ENCODE results near the gene PRKN.

The PRKN gene

DNA sequence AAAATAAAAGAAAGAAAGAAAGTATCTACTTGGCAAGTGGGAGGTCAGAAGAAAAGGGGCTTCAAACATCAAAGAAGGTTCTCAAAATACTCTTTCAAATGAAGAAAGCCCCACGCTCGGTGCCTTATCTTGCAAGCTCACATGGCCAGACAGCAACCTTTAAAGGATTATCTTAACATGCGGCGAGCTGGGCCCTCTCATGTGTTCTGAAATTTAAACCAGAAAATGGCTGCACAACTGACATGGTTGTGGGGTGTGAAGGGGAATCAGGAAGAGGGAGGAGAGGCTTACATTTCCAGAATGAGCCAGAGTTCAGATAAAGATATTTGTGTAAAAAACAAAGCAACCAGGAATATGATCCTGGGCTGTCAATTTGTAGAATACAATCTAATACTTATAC lies 363.1 kb downstream of the PRKN start:
- DNase-seq: no peak

GRCh38 chr6:162363757-162364156 lies 363.8 kb downstream of the PRKN start:
- no peak for DNase-seq

GRCh38 chr6:162360901-162361567 lies 366.5 kb downstream of the PRKN start:
- DNase-seq: no peak

GRCh38 chr6:162358625-162359024 lies 368.9 kb downstream of the PRKN start:
- no peak for DNase-seq

DNA sequence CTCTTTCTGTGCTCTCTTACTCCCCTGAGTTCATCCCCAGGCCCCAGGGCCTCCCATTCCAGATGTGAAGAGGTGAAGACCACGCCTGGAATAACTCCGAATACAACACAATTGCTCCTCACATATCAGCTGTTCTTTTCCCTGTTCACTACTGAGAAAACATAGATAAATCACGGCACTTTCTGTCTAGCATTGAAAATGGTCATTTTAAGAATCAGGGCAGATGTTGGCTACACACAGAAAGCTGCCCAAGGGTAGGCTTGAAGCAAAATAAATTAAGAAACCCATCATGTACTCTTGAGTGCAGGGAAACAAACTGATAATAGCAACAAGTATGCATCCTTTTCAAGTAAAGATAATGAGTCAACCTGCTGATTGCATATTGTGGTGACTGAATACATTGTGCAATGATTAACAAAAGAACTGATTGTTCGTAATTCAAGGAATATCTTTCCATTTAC lies 382.5 kb downstream of the PRKN start:
- DNase-seq: no peak

DNA sequence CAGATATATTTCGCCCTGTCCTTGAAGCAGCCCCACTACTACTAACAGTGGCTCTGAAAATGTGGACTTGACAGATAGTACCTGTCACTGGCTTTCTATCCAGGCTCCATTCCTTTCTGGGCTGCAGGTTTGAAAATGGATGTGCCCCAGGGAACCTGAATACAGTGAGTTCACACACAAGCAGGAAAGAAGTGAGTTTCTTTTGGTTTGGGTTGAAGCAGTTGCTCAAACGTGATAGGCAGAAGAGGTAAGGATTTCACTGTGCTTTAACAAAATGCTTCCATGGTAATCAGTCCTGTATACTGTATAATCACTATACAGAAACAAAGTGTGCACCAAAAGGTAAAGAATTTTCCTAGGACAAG lies 382.9 kb downstream of the PRKN start:
- DNase-seq: no peak

GRCh38 chr6:162343936-162344645 lies 383.5 kb downstream of the PRKN start:
- DNase-seq: no peak

GRCh38 chr6:162343198-162343935 lies 384.2 kb downstream of the PRKN start:
- DNase-seq: no peak

DNA sequence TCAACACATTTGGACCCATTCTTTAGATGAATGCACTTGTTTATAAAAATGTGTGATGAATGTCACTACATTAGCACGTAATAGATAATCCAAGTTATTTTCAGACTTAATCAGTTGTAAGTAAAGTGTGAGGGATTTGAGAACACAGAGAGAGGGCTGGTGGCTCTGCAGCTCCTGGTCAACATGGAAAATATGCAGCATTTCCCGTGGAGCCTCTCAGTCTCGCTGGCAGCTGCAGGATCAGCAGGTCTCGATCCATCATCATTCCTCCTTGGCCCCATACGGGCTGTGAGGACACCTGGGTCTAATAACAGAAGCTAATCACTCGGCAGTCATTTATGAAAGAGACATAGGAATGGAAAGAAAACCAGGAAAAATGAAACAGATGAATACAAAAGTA lies 390.2 kb downstream of the PRKN start:
- DNase-seq: no peak

DNA sequence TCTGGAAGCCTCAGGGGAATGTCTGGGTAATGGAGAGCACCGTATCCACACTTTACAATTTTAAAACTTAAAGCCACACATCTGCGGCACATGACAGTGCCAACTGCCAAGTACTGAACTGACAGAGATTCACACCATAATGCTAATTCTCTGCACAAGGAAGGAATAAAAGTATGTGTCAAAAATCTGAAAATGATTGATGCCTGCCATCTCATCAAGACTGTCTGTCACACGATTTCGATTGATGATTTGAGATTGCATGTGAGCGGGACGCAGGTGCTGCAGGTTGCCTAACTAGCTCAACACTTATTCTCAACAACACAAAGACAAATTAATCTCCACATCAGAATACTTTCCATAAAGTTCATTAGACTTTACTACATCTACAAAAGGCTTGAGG lies 391.2 kb downstream of the PRKN start:
- DNase-seq: no peak

DNA sequence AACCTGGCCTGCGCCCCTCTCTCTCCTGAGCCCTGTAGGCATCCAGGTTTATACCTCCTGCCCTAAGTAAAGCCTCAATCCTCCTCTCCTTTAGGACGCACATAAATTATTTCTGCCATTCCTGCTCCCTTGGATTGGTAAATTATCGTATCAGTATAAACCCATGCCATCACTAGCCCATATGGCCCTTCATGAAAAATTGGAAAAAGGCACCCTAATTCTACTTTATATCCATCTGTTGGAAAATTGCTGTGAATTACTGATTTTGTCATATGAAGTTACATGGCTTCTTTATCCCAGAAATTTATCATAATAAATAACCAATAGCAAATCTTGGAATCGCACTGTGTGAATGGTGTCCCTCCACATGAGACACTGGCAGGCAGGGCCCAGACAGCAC lies 395.2 kb downstream of the PRKN start:
- DNase-seq: no peak

DNA sequence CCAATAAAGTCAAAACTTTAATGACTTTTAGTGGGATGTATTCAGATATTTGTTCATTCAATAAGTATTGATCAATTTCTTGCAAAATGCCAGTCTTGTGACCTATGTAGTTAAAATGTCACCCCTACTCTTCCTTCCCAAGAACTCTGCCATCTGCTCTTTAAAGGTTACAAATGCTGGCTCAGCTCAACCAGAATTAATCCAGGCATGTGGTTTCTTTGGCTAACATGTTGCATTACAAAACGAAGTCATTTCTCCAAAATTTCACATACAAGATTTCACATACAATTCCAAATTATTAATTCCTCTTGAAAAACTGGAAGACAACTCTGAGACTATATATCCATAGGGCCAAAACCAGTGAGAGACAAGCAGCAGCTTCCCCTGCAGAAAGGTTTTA lies 395.7 kb downstream of the PRKN start:
- DNase-seq: no peak

DNA sequence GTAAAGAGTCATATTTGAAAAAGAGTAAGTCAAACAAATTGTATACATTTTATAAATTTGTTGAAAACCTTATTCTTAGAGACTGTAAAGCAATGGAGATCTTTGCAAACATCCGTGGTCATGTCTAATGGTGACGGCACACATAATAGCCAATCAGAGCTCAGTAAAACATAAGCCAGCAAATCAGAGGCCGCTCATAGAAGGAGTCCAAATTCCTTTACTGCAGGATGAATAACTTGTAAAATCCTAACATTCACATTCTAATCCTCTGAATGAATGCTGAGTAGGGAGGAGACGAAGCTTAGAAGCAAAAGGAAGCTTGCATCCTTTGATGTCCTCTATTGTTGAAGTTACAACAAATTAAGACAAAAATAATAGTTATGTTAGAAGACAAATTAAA lies 401.7 kb downstream of the PRKN start:
- DNase-seq: no peak

GRCh38 chr6:162325051-162325450 lies 402.5 kb downstream of the PRKN start:
- DNase-seq: no peak

DNA sequence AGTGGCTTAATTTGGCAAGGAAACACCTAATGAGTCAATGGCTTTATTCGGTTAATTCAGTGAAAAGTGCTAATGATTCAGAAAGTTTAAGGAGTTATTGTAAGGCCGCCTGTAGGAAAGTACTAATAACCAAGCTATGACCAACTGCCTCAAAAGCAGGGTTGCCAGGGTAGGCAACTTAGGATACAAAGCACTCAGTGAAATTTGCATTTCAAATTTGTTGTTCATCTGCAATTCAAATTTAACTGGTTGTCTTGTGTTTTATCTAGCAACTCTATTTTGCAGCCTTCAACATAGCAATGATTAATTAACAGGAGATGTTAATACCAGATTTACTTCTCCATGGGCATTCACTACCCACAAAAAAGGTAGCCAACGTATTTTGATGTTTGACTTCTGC lies 412.3 kb downstream of the PRKN start:
- no peak for DNase-seq

- no peak for DNase-seq
These were observed 413.5 kb downstream of the PRKN start for GRCh38 chr6:162313922-162314660.

- DNase-seq: no peak
These were observed 419.7 kb downstream of the PRKN start for GRCh38 chr6:162307865-162308264.

DNA sequence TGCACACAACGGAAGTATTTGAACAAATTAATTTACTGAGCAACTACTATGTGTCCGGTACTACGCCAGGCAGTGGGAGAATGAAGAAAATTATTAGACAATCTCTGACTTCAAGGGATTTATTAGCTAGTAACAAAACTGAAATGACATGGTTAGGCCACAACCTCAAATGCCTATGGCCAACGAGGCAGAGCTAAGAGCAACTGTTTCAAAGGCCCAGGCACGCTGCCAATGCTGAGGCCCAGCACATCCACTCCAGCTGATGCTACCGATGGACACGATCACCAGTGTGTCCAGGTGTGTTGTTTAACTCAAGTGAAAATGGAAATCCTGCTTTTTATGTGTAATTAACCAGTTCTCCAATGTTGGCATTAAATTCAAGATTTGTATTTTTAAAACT lies 420.9 kb downstream of the PRKN start:
- DNase-seq: no peak

DNA sequence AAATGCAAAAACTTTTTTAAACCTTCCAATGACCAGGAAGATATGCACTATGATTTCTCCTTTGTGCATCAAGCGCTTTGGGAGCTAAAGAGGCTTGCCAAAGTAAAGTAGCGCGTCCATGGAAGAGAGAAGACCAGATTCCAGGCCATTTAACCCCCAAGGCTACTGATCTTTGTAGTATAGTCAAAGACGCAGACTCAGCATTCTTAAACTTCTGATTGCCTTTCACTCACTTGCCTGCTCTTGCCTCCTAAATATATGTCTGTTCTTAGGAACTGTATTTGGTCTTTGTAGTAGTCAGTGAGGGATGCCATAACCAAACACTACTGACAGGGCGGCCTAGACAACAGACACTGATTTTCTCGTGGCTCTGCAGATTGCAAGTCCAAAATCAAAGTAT lies 426.4 kb downstream of the PRKN start:
- no peak for DNase-seq

- DNase-seq: no peak
These were observed 433.5 kb downstream of the PRKN start for GRCh38 chr6:162294029-162294428.

- no peak for DNase-seq
These were observed 434.7 kb downstream of the PRKN start for GRCh38 chr6:162292915-162293314.

GRCh38 chr6:162290846-162291465 lies 436.6 kb downstream of the PRKN start:
- no peak for DNase-seq

DNA sequence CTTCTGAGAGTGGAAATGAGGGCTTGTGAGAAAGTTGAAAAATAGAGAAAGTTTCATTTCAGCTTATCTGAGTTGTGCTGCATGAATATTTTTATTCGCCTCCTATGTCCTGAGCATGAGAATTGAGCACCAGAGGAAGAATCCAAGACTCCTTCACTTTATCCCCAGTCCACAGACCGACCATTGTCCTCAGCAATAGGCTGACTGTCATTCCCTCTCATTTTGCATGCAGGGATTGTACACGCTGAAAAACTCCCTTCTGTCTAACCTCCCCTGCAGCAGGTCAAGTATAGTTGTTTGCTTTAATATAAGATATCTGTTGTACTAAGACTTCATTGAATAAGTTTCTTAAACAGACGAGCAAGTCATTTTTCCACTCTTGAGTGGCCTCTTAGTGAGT lies 437.6 kb downstream of the PRKN start:
- no peak for DNase-seq
